Osteocyte (in vitro differentiated cells): ENCODE data around the gene BZW2. TPM values are rescaled to one million over a fixed set of nuclear protein-coding genes. Genes with fewer than 3 reads are reported as not detected.

ENCODE experiments used
- DNase-seq: peaks from one replicate; pipeline ENCODE4 v3.0.0; 2021; ENCODE audit warnings: mixed read lengths; ENCODE audit not compliant: unreplicated experiment; ENCODE audit errors: extremely low spot score
- H3K27ac Mint-ChIP-seq: one replicate; pipeline ENCODE4 v1.8.0; 2021; ENCODE audit warnings: mild to moderate bottlenecking, mixed read lengths; ENCODE audit not compliant: unreplicated experiment
- H3K27me3 Mint-ChIP-seq: one replicate; pipeline ENCODE4 v1.8.0; 2021; ENCODE audit warnings: mixed read lengths; ENCODE audit not compliant: unreplicated experiment
- H3K36me3 Mint-ChIP-seq: one replicate; pipeline ENCODE4 v1.8.0; 2021; ENCODE audit warnings: mixed read lengths; ENCODE audit not compliant: unreplicated experiment
- H3K4me1 Mint-ChIP-seq: one replicate; pipeline ENCODE4 v1.8.0; 2021; ENCODE audit warnings: mixed read lengths; ENCODE audit not compliant: unreplicated experiment
- H3K4me3 Mint-ChIP-seq: one replicate; pipeline ENCODE4 v1.8.0; 2021; ENCODE audit warnings: mild to moderate bottlenecking, moderate library complexity, mixed read lengths; ENCODE audit not compliant: unreplicated experiment
- H3K9me3 Mint-ChIP-seq: one replicate; pipeline ENCODE4 v1.8.0; 2021; ENCODE audit warnings: mixed read lengths; ENCODE audit not compliant: unreplicated experiment
- CTCF ChIP-seq: fragments of 200-600 bp; sonication (generic); IDR thresholded peaks from 2 replicates; pipeline ENCODE4 v1.5.0; 2021; ENCODE audit warnings: antibody characterized with exemption, mild to moderate bottlenecking, moderate library complexity
- total RNA-seq: library from RNA; stranded (reverse); gene quantifications from 2 replicates; pipeline ENCODE4 v1.2.1, GENCODE V29; 2021

BZW2 gene
- total RNA-seq, 1 donor from 2014 or later: 61.3 TPM

GRCh38 chr7:16606704-16607103, 39.3 kb upstream of the BZW2 start:
- DNase-seq: no peak
- no peaks in the 10 kb centered on the region for H3K27me3 Mint-ChIP-seq
- peaks cover 52% of the 10 kb centered on the region for H3K36me3 Mint-ChIP-seq
- H3K4me3 Mint-ChIP-seq: no peak overlapping the region
- TF ChIP-seq CTCF: no peak
- H3K9me3 Mint-ChIP-seq: no peaks in the 10 kb centered on the region
- no peak overlapping the region for H3K27ac Mint-ChIP-seq
- H3K4me1 Mint-ChIP-seq: peaks cover 5% of the 10 kb centered on the region

- Mint-ChIP-seq H3K9me3 (no peaks in the 10 kb centered on the region), H3K27me3 (no peaks in the 10 kb centered on the region), H3K36me3 (peaks cover 31% of the 10 kb centered on the region), H3K27ac (no peak overlapping the region), H3K4me3 (no peak overlapping the region), H3K4me1 (peaks cover 5% of the 10 kb centered on the region)
- TF ChIP-seq CTCF: no peak
- DNase-seq: no peak
These were observed 36.0 kb upstream of the BZW2 start for GRCh38 chr7:16609842-16610450.

- no peak for DNase-seq
- no peaks in the 10 kb centered on the region for H3K27me3 Mint-ChIP-seq
- no peak overlapping the region for H3K27ac Mint-ChIP-seq
- no peak overlapping the region for H3K4me3 Mint-ChIP-seq
- TF ChIP-seq CTCF: no peak
- H3K9me3 Mint-ChIP-seq: no peaks in the 10 kb centered on the region
- peaks cover 32% of the 10 kb centered on the region for H3K36me3 Mint-ChIP-seq
- H3K4me1 Mint-ChIP-seq: peaks cover 5% of the 10 kb centered on the region
These were observed 34.3 kb upstream of the BZW2 start for GRCh38 chr7:16611711-16612110.

- Mint-ChIP-seq H3K36me3 (peaks cover 42% of the 10 kb centered on the region), H3K4me3 (no peak overlapping the region), H3K27ac (no peak overlapping the region), H3K9me3 (peaks cover 9% of the 10 kb centered on the region), H3K4me1 (no peaks in the 10 kb centered on the region), H3K27me3 (no peaks in the 10 kb centered on the region)
- DNase-seq: no peak
- TF ChIP-seq CTCF: no peak
These were observed 30.8 kb upstream of the BZW2 start for GRCh38 chr7:16615228-16615627.

GRCh38 chr7:16616122-16616521, 29.9 kb upstream of the BZW2 start:
- DNase-seq: no peak
- Mint-ChIP-seq H3K27ac (no peak overlapping the region), H3K4me1 (no peaks in the 10 kb centered on the region), H3K9me3 (peaks cover 15% of the 10 kb centered on the region), H3K4me3 (no peak overlapping the region), H3K27me3 (no peaks in the 10 kb centered on the region), H3K36me3 (peaks cover 43% of the 10 kb centered on the region)
- no peak for TF ChIP-seq CTCF
